ENCODE results near the gene KRTAP5-5. TPM values are rescaled to one million over a fixed set of nuclear protein-coding genes. Genes with fewer than 3 reads are reported as not detected.
A peak's percentile ranks its signal among the peaks of the same experiment; 100 is the strongest.

KRTAP5-5 gene
- total and polyA plus RNA-seq, 2 experiments from 2014 or later: not detected

- TF ChIP-seq CTCF (conservative IDR thresholded peaks at IDR 0.05; ENCODE audit: low read depth in 2 of 2): no peak
- TF ChIP-seq EZH2phosphoT487 (IDR thresholded peaks at IDR 0.05; ENCODE audit: unreplicated experiment): no peak
- no peak for TF ChIP-seq ZNF331 (CRISPR knock-in tag; IDR thresholded peaks at IDR 0.05; ENCODE audit: low read depth)
- TF ChIP-seq POLR2AphosphoS5 (IDR thresholded peaks at IDR 0.05; ENCODE audit: low read depth): no peak
- TF ChIP-seq, protein P1, sequence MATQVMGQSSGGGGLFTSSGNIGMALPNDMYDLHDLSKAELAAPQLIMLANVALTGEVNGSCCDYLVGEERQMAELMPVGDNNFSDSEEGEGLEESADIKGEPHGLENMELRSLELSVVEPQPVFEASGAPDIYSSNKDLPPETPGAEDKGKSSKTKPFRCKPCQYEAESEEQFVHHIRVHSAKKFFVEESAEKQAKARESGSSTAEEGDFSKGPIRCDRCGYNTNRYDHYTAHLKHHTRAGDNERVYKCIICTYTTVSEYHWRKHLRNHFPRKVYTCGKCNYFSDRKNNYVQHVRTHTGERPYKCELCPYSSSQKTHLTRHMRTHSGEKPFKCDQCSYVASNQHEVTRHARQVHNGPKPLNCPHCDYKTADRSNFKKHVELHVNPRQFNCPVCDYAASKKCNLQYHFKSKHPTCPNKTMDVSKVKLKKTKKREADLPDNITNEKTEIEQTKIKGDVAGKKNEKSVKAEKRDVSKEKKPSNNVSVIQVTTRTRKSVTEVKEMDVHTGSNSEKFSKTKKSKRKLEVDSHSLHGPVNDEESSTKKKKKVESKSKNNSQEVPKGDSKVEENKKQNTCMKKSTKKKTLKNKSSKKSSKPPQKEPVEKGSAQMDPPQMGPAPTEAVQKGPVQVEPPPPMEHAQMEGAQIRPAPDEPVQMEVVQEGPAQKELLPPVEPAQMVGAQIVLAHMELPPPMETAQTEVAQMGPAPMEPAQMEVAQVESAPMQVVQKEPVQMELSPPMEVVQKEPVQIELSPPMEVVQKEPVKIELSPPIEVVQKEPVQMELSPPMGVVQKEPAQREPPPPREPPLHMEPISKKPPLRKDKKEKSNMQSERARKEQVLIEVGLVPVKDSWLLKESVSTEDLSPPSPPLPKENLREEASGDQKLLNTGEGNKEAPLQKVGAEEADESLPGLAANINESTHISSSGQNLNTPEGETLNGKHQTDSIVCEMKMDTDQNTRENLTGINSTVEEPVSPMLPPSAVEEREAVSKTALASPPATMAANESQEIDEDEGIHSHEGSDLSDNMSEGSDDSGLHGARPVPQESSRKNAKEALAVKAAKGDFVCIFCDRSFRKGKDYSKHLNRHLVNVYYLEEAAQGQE (IDR thresholded peaks at IDR 0.05; ENCODE audit: unreplicated experiment): no peak
- TF ChIP-seq ZNF114 (CRISPR knock-in tag; IDR thresholded peaks at IDR 0.05): no peak
- TF ChIP-seq JUNB (IDR thresholded peaks at IDR 0.05; ENCODE audit: unreplicated experiment): no peak
- TF ChIP-seq, protein P2, sequence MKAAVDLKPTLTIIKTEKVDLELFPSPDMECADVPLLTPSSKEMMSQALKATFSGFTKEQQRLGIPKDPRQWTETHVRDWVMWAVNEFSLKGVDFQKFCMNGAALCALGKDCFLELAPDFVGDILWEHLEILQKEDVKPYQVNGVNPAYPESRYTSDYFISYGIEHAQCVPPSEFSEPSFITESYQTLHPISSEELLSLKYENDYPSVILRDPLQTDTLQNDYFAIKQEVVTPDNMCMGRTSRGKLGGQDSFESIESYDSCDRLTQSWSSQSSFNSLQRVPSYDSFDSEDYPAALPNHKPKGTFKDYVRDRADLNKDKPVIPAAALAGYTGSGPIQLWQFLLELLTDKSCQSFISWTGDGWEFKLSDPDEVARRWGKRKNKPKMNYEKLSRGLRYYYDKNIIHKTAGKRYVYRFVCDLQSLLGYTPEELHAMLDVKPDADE (IDR thresholded peaks at IDR 0.05): no peak
- no peak for TF ChIP-seq EZH2 (IDR thresholded peaks at IDR 0.05; ENCODE audit: low read depth, unreplicated experiment)
- no peak for TF ChIP-seq STAT1 (IDR thresholded peaks at IDR 0.05; ENCODE audit: unreplicated experiment)
- TF ChIP-seq CREB1 (CRISPR knock-in tag; IDR thresholded peaks at IDR 0.05; ENCODE audit: low read depth): no peak
- no peak for TF ChIP-seq NANOG (IDR thresholded peaks at IDR 0.05; ENCODE audit: borderline replicate concordance)
Observed at GRCh38 chr11:1597331-1597993, 32.1 kb upstream of the KRTAP5-5 start (continued).

GRCh38 chr11:1597994-1598380 is 31.6 kb upstream of the KRTAP5-5 start, which contains the start of gene KRTAP5-2:
TSS of gene KRTAP5-2 (minus strand) at chr11:1598294. CDS start at chr11:1598250, 44 bp downstream.
- Mint-ChIP-seq H3K9me3 (peaks cover 22% of the 10 kb centered on the region; the same call in 2 of the 3 replicates), H3K4me1 (peaks cover 28% of the 10 kb centered on the region), H3K36me3 (ENCODE audit: low read depth) (peaks cover 5% of the 10 kb centered on the region; the same call in 1 of the 3 replicates), H3K27ac (no peak within 1 kb of the TSS), H3K27me3 (ENCODE audit: insufficient read depth, low read depth, poor library complexity) (peaks cover 15% of the 10 kb centered on the region), H3K4me3 (no peak within 1 kb of the TSS; the same call in 2 of the 3 replicates)
- Histone ChIP-seq H3K27ac (ENCODE audit: low read depth) (no peak within 1 kb of the TSS), H3F3A (replicated peaks; ENCODE audit: low read depth) (peaks cover 13% of the 10 kb centered on the region; the same call in 1 of the 2 replicates), H3K27me3 (ENCODE audit: insufficient read depth) (no peaks in the 10 kb centered on the region), H3K9me2 (ENCODE audit: insufficient read depth) (no peaks in the 10 kb centered on the region), H3K4me3 (no peak within 1 kb of the TSS), H3K4me2 (peak within 1 kb of the TSS; percentile 70), H2AFZ (peak within 1 kb of the TSS; percentile 73), H3K4me1 (ENCODE audit: insufficient read depth) (peaks cover 18% of the 10 kb centered on the region), H3K79me2 (replicated peaks; ENCODE audit: insufficient read depth) (no peaks in the 10 kb centered on the region), H4K20me1 (replicated peaks; ENCODE audit: insufficient read depth) (no peaks in the 10 kb centered on the region), H3K36me3 (ENCODE audit: insufficient read depth) (no peaks in the 10 kb centered on the region)
- DNase-seq (ENCODE audit: low spot score) (no peak), ATAC-seq (no peak)
- TF ChIP-seq POLR2AphosphoS5 (IDR thresholded peaks at IDR 0.05; ENCODE audit: low read depth): no peak
- TF ChIP-seq NANOG (IDR thresholded peaks at IDR 0.05; ENCODE audit: borderline replicate concordance): no peak
- TF ChIP-seq EZH2 (IDR thresholded peaks at IDR 0.05; ENCODE audit: low read depth, unreplicated experiment): no peak
- TF ChIP-seq CREB1 (CRISPR knock-in tag; IDR thresholded peaks at IDR 0.05; ENCODE audit: low read depth): no peak
- TF ChIP-seq, protein P1 (IDR thresholded peaks at IDR 0.05; ENCODE audit: unreplicated experiment): no peak
- TF ChIP-seq ZNF114 (CRISPR knock-in tag; IDR thresholded peaks at IDR 0.05): no peak
